ENCODE data around the gene ADK.
A peak's percentile ranks its signal among the peaks of the same experiment; 100 is the strongest.
"Not testable (repeated sequence)": the region's sequence is repeated elsewhere in the genome, so short reads cannot be mapped to it uniquely, and the experiment has no call there.

ADK gene

DNA sequence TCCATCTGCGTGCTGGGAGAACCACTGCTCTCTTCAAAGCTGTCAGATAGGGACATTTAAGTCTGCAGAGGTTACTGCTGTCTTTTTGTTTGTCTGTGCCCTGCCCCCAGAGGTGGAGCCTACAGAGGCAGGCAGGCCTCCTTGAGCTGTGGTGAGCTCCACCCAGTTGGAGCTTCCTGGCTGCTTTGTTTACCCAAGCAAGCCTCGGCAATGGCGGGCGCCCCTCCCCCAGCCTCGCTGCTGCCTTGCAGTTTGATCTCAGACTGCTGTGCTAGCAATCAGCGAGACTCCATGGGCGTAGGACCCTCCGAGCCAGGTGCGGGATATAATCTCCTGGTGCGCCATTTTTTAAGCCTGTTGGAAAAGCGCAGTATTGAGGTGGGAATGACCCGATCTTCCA, 422.5 kb downstream of the ADK start:
- DNase-seq: not testable (repeated sequence)

DNA sequence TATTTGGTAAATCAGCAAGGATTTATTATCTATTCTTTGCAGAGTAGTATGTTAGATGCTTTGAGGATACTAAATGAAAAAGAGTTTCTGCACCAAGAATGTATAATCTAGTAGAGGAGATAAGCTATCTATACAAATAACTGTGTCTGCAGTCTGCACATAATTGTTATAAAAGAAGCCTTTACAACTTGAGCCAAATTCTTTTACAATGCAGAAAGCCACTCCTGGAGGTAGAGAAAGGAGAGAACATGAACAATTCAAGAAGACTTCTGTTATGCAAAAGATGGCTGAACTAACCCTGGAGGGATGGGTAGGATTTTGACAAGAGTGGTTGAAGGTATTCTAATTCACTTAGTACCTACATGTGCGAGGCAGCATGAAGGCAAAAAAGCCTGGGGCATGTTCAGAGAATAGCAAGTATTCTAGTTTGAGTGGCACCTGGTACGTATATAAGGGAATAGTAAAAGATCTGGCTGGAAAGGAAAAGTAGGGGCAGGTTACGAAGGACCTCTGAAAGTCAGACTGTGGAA, 424.2 kb downstream of the ADK start:
- DNase-seq: no peak

DNA sequence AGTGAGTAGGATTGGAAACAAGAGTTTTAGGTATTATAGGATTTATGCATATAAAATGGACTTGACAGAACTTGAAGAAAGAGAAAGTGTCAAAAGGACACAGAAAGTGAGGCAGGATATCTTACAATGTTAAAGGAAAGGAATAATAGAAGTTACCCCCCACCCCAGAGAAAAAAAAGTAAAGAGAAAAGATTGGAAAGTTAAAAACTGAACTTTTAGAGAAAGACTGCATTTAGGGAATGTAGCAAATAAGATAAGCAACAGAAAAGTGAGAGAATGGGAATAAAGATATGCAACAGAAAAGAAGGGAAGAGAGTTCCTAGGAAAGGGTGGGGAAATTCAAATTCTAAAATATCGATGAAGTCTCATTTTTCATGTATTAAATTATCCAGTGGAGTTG, 424.9 kb downstream of the ADK start:
- DNase-seq: no peak

DNA sequence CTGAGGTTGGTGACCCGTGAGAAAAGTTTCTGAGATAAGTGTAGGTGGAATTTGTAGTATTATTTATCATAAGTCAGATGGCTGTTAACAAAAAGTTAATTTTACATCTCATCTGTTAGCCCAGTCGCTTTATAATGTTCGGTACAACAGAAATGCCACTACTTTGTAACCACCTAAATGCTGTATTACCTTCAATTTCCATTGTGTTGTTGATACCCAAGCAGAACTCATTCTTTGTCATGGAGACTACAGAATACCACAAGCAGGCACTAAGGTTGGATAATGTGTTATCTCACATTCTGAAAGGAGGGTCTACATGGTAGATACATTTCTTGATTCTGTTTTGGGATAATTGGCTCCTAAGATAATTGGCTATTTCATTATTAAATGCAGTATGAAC, 425.6 kb downstream of the ADK start:
- no peak for DNase-seq

DNA sequence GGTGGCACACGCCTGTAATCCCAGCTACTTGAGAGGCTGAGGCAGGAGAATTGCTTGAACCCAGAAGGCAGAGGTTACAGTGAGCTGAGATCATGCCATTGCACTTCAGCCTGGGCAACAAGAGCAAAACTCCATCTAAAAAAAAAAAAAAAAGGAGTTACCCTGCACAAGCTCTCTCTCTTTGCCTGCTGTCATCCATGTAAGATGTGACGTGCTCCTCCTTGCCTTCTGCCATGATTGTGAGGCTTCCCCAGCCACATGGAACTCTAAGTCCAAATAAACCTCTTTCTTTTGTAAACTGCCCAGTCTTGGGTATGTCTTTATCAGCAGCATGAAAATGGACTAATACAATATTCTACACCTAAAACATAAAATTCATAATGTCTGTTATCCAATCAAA, 429.4 kb downstream of the ADK start:
- DNase-seq: not testable (repeated sequence)

DNA sequence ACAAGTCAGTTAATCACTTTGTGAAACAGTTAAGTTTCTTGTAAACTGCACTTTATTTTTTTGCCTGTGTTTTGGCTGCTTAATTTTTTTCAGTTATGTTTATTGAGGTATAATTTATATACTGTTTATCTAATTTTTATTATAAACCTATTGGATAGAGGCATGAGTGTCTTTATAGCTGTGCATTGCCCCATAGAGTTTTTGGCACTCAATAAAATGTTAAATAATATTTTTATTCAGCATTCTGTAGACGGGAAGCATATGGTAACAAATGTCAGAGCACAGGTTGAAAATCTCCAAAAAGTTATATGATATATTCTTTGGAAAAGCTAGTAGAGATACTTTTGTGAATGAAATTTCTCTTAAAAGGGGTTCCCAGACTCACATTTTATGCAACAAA, 431.5 kb downstream of the ADK start:
- no peak for DNase-seq

DNA sequence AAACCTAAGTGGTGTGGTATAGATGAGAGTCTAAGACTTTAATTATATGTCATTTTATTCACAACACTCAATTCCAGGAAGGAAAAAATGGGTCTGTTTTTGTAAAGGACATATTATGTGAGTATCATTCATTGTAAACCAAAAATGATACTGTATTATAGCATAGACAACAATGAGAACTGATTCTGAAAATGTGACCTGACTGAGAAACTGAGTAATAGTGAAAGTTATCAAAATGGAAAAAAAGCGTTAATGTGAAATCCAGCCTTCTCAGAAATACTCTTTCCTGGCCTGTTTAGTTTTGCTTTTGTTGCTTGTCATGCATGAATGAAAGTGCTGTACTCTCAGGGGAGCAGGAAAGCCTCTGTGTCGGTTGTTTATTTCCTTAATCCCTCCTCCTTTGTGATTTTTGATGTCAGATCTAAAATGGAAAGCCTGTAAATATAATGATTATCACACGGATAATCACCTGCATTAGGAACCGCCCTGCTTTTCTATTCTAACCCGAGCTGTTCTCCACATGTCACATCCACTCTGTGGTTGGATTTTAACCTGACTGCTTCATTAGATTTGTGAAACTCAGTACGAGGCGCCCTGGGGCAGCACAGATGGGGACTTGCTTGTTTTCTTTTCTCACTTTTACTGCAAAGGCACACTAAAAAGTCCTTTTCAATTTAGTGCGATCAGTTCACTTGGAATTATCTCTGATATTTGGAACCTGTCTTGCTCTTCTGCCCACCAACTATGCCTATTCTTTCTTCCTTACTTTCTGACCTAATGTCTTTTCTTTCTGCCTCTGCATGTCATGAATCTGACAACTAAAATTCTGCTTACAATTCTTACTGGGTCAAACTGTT, 434.4 kb downstream of the ADK start:
- DNase-seq: peak; percentile 12

DNA sequence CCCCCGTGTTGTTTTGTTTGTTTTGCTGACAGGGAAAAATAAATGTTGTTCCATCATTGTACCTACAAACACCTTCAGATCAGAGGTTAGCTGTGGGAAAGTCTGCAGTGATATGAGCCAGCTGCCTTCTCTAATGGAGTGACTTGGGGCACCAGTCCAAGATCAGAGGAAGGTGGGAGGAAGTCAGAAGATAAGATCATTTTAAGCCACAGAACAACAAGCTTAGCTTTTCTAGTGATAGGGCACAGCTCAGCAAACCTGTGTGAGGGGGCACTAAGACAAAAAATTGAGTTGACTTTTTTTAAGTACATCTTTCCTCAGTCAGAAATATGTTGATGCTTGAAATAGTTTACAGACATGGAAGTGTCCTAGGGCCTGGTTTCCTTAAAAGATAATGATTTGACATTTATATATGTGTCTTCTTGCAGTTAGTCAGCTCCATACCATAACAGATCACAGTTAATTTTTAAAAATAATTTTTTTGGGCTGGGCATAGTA, 435.1 kb downstream of the ADK start:
- peak; percentile 44 for DNase-seq

DNA sequence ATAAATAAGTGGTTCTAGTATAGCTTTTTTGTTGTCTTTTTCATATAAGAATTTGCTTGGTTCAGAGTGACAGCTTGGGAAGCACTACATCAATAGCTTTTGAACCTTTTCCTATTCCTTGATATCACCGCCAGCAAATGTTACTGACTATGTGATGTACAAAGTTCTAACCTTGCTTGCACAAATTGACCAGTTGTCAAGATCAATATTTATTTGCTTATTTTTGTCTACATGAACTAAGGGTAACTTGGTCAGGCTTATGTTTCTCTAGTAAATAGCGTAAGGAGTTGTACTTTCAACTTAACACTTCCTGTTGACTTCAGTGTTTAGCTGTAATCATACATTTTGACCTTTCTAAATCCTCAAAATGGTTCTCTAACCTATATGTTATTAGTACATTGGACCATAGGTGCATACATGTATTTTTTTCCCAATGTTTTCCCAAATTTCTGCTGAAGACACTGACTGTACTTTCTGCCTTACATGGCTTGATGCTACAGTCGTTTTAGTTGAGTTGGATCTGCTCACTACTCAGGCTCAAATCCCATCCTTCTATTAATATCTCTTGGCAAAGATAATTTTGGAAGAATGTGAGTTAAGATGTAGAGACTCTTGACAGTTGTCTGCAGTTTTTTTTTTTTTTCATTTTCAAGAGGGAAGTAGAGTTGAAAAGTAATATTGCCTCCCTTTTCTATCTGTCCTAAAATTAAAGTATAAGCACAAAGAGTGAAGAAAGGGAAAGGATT, 436.3 kb downstream of the ADK start:
- DNase-seq: no peak

DNA sequence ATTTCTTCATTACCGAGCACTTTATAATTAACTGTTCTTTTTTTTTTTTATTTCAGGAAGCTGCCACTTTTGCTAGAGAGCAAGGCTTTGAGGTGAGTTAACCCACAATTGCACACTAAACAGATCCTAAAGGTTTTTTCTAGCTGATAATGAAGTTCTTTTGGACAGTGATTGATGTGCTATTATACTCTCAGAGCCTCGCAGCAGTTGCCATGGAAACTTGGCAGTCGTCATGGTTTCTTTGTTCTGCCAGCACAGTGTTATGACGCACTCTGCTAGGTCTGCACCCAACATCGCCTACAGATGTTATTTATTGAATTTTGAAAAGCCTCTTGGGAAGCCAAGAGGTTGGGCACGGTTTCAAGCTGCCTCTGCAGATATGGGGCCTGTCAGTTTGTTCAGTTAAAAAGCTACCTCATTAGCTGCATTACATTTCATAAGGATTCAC, 438.2 kb downstream of the ADK start:
- peak; percentile 88 for DNase-seq

DNA sequence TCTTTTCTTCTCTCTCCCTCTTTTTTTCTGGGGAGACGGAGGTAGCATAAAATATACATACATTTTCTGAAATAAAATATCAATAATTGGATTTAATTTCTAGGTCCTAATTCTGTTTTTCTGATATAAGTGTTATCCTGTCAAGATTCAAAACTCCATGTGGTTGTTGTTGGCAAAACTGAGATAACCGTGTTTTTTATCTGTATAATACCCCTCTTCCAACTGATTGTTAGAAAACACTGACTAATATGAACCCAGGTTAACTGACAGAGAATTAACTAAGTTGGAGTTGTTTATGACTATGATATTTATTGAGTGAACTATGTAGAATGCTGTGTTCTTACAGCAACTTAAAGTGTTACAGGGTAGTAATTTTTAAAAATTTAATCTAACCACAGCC, 438.8 kb downstream of the ADK start:
- DNase-seq: no peak

DNA sequence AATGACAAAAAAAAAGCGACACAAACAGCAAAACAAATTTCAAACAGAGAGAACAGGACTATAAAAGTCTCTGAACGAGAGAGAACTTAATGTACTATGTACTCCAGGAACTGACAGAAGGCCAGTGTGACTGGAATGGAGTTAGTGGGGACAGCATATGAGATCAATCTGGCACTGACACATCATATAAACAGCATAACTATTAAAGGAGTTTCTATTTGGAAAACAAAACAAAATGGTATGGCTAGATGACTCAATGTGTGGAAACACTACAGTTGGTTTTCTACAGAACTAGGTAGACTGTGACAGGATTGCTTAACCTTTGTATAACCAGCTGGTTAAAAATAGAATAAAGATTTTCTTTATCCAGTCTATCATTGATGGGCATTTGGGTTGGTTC, 442.4 kb downstream of the ADK start:
- no peak for DNase-seq

DNA sequence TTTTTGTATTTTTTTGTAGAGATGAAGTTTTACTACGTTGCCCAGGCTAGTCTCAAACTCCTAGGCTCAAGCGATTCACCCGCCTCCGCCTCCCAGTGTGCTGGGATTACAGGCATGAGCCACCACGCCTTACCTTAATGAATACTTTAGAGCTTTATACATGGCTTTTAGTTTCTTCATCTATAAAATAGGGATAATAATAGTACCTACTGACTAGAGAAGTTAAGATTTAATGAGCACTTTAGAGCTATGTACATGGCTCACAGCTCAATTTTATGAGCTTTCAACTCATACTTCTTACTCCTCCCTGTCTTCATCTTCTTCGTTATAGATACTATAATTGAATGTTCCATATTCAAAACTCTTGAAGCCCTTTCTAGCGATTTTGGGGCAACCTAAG, 445.7 kb downstream of the ADK start:
- no peak for DNase-seq

DNA sequence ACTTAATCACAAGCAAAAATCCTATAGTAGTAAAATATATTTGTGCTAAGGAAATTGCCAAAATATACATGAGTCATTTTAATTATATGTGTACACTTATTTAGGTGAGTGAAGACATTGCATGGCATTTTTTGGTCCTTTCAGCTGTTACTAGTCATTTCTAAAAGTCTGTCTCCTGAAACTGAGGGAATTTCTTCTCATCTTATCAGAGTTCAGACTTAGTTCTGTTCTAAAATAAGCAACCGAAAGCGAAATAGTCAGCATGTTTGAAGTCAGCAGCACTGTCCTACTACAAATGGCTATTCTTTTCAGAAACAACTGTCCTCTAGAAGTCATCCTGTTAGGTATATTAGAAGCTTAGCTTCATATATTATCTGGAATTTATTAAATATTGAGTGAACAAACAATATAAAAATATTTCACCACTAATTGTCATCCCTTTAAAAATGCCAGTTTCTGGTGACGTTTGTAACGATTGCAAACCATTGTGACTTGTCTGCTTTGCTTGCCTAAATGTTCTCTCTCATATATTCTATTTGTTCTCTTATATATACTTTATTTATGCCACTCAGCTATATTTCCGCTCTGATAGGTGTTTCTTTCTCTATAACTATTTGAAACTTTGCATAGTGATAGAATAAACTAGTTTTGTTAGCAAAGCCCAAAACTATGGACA, 448.0 kb downstream of the ADK start:
- no peak for DNase-seq

DNA sequence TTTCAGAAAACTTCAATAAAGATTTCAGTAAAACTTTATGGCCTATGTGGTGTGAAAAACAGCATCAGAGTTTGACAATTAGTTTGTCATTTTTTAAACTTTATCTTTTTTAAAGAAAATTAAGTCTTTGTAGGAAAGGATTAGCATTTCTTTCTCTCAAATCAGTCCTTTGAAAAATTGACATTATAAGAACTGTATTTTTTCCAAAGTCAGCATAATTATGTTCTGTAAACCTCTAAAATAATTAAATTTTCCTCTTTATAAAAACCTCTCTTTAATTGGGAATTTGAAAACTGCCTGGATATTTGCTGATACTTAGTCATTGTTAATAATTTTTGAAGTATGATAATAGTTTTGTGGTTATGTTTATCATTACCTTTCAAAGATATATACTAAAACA, 448.7 kb downstream of the ADK start:
- DNase-seq: no peak

DNA sequence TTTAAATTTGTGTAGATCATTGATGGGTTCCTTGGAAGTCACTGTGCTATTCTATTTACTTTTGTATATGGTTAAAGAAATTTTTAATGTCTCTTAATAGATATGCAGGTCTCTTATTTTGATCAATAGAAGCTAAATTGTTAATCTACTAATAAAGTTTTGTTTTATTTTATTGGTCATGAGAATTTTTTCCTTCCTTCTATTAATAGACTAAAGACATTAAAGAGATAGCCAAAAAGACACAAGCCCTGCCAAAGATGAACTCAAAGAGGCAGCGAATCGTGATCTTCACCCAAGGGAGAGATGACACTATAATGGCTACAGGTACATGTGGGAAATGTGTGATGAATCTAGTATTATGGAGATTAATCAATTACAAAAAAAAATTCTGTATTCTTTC, 449.1 kb downstream of the ADK start:
- no peak for DNase-seq

DNA sequence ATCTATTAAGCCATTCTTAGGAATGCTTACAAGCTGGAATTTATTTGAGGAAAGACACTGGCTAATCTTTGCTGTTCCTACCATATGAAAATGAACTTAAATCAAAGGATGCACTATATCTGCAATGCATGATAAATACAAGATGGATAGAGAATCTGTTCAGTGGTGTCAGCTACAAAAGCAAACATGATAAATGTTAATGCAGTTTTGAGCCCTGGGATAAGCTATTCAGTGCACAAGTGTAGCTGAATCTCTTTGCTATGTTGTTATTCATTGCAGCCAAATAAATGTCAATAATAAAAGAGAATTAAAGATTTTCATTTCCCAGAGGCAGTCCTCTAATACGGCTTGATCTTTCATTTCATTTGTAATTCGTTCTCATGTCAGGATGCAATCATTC, 451.6 kb downstream of the ADK start:
- no peak for DNase-seq

DNA sequence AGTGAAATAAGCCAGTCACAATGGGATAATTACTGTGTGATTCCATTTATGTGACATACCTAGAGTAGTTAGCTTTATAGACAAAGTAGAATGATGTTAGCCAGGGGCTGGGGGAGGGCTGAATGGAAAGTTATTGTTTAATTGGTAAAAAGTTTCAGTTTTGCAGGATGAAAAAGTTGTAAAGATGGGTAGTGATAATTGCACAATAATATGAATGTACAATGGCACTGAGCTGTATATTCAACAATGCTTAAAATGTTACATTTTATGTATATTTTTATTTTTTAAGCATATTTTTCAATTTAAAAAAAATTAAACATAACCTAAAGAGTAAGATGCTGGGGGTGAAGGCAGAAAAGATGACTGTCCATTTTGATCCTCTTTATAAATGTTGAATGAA, 459.3 kb downstream of the ADK start:
- DNase-seq: no peak

DNA sequence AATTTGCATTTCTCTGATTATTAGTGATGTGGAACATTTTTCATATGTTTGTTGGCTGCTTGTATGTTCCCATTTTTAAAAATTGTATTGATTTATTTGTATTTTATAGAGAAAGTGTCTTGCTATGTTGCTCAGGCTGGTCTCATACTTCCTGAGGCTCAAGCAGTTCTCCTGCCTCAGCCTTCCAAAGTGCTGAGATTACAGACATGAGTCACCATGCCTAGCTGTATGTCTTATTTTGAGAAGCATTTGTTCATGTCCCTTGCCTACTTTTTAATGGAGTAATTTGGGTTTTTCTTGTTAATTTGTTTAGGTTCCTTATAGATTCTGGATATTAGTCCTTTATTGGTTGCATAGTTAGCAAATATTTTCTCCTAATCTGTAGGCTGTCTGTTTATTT, 461.2 kb downstream of the ADK start:
- no peak for DNase-seq

DNA sequence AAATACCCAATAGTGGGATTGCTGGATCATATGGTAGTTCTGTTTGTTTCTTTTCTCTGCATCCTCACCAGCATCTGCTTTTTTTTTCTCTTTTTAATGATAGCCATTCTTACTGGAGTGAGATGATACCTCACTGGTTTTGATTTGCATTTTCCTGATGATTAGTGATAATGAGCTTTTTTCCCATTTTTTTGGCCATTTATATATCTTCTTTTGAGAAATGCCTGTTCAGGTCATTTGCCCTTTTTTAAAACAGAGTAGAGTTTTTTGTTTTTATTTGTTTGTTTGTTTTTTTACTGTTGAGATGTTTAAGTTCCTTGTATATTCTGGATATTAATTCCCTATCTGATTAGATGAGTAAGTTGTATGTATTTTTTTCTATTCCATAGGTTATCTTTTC, 469.6 kb downstream of the ADK start:
- DNase-seq: no peak

DNA sequence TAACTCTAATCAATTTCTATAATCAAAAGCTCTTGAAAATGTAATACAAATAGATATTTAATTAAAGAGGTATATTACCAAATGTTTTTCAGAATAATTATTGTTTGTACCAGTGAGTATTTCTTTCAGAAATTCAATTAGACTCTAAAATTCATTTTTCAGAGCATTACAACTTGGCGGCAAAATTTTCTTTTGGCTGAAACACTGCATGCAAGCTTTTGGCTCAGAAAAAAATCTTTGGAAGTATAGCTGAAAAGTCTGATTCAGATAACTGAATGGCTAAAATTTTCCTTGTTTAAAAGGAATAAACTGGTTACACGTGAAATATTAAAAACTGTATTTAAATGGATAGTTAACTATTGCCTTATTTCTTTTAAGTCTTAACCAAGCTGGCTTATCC, 472.8 kb downstream of the ADK start:
- DNase-seq: no peak

DNA sequence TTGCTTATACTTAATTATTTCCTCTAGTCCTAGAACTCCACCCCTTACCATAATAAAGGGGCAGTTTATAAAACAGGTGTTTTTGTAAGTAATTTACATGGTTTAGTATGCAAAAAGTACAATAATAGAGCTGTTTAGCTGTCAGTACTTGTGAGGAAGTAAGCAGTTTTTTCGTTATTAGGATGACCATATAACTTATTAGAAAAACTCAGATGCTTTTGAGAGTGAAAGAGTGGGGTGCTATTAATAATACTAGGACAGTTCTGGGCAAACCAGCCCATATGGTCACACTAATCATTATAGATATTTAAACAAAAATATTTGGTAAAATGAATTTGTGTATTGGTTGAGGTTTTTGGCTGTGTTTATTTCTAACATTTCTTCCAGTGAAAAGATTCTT, 473.5 kb downstream of the ADK start:
- DNase-seq: no peak

DNA sequence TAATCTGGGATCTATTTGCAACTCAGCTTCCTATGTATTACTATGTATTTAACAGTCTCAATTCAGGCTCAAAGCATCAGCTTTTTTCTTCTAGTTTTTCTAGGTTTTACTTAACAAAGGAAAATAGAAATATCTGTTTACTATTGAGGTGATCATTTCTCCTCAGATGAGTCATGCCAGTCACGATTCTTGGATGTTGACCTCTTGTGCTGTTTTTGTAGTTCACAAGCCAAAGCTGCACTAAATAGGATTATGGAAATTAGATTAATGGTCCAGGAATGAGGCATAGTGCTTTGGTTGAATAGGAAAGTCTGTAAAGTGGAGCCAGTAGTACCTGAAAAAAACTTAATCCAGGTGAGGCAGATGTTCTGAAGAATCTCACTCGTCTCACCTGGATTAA, 477.1 kb downstream of the ADK start:
- DNase-seq: no peak

Measured in effector CD4-positive, alpha-beta T cell (primary cell).